ENCODE results near the gene TRIM31. TPM values are rescaled to one million over a fixed set of nuclear protein-coding genes. Genes with fewer than 3 reads are reported as not detected.
A peak's percentile ranks its signal among the peaks of the same experiment; 100 is the strongest.

TRIM31 gene
- total RNA-seq, 1 donor from 2014 or later = not detected

DNA sequence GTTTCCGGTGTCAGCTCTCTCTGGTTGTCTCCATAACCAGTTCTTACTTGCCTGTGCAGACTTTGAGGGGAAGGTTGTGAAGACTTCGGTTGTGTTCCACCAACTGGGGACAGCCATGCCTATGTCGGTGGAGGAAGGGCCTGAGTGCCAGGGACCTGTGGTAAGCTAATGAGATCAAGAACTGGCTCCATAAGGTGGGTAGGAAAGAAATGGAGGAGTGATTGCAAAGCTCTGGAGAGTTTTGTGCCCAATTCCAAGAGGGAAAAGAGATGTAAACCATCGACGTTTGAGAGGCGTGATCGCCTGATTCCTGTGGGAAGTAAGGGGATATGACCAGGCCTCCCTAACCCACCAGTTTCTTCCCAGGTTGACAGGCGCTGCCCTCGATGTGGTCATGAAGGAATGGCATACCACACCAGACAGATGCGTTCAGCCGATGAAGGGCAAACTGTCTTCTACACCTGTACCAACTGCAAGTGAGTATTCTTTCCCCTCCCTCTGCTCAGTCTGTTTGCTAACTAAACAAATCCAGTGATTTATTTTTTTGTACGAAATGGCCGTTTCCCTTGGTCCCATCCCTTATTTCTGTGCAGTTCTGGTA lies 50.9 kb downstream of the TRIM31 start:
- DNase-seq (ENCODE audit: low read depth, low spot score) = no peak
- Mint-ChIP-seq H3K27me3 (ENCODE audit: low read depth) (peaks cover under 1% of the 10 kb centered on the region), H3K9me3 (no peaks in the 10 kb centered on the region), H3K4me1 (peaks cover 29% of the 10 kb centered on the region), H3K27ac (ENCODE audit: unreplicated experiment) (peak overlapping the region; percentile 98), H3K36me3 (ENCODE audit: low read depth) (peaks cover 2% of the 10 kb centered on the region), H3K4me3 (peak overlapping the region; percentile 99)
- TF ChIP-seq, protein P1, sequence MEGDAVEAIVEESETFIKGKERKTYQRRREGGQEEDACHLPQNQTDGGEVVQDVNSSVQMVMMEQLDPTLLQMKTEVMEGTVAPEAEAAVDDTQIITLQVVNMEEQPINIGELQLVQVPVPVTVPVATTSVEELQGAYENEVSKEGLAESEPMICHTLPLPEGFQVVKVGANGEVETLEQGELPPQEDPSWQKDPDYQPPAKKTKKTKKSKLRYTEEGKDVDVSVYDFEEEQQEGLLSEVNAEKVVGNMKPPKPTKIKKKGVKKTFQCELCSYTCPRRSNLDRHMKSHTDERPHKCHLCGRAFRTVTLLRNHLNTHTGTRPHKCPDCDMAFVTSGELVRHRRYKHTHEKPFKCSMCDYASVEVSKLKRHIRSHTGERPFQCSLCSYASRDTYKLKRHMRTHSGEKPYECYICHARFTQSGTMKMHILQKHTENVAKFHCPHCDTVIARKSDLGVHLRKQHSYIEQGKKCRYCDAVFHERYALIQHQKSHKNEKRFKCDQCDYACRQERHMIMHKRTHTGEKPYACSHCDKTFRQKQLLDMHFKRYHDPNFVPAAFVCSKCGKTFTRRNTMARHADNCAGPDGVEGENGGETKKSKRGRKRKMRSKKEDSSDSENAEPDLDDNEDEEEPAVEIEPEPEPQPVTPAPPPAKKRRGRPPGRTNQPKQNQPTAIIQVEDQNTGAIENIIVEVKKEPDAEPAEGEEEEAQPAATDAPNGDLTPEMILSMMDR (conservative IDR thresholded peaks at IDR 0.05) = no peak

DNA sequence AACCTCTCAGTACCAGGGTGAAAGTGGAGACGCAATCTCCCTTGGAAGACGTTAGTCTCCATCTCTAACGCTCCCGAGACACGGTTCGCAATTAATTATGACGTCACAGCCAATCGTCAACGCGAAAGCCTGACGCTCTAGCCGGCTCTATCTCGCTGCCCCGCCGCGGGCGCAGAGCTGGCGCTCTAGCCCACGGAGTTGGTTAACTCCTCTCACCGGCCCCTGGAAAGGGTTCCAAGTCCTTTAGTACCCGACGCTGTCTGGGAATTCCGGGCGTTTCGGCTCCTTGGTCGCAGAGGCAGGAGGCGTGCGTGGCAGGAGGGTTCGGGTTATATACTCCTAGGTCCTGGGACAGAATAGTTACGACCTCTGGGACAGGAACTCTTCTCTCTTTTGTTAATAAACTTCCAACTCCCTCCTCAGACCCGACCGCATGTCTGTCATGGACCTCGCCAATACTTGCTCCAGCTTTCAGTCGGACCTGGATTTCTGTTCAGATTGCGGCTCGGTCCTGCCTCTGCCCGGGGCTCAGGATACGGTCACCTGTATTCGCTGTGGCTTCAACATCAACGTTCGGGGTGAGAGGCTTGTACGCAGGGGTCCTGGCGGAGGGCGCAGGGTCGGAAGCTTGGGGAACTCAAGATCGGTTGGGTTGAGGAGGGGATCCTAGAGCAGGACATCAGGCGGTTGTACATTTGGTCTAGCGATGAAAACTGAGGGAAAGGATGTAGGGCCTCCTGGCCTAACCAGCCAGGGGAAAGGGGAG lies 51.6 kb downstream of the TRIM31 start, which contains the start of gene POLR1H:
Gene POLR1H, plus strand, starts transcription at position 174 of the 766 bp plus-strand sequence. Its CDS starts 260 bp downstream, at position 434.
- Mint-ChIP-seq H3K36me3 (ENCODE audit: low read depth) (peaks cover 2% of the 10 kb centered on the region), H3K27ac (ENCODE audit: unreplicated experiment) (peak within 1 kb of the TSS; percentile 98), H3K4me3 (peak within 1 kb of the TSS; percentile 99), H3K9me3 (no peaks in the 10 kb centered on the region), H3K4me1 (peaks cover 22% of the 10 kb centered on the region), H3K27me3 (ENCODE audit: low read depth) (no peaks in the 10 kb centered on the region)
- TF ChIP-seq, protein P1 (conservative IDR thresholded peaks at IDR 0.05) = no peak
- peak; percentile 78 for DNase-seq (ENCODE audit: low read depth, low spot score)

GRCh38 chr6:30060606-30061091 lies 52.2 kb downstream of the TRIM31 start:
- H3K27ac Mint-ChIP-seq (ENCODE audit: unreplicated experiment) = peak overlapping the region; percentile 98
- H3K4me1 Mint-ChIP-seq = peaks cover 17% of the 10 kb centered on the region
- H3K9me3 Mint-ChIP-seq = no peaks in the 10 kb centered on the region
- no peak for DNase-seq (ENCODE audit: low read depth, low spot score)
- TF ChIP-seq, protein P1 (conservative IDR thresholded peaks at IDR 0.05) = no peak
- H3K4me3 Mint-ChIP-seq = peak overlapping the region; percentile 99
- H3K27me3 Mint-ChIP-seq (ENCODE audit: low read depth) = no peaks in the 10 kb centered on the region
- H3K36me3 Mint-ChIP-seq (ENCODE audit: low read depth) = peaks cover 2% of the 10 kb centered on the region

- TF ChIP-seq, protein P1 (conservative IDR thresholded peaks at IDR 0.05) = no peak
- peaks cover 6% of the 10 kb centered on the region for H3K4me1 Mint-ChIP-seq
- H3K27ac Mint-ChIP-seq (ENCODE audit: unreplicated experiment) = no peak overlapping the region
- no peak for DNase-seq (ENCODE audit: low read depth, low spot score)
- H3K4me3 Mint-ChIP-seq = no peak overlapping the region
- no peaks in the 10 kb centered on the region for H3K27me3 Mint-ChIP-seq (ENCODE audit: low read depth)
- peaks cover 3% of the 10 kb centered on the region for H3K36me3 Mint-ChIP-seq (ENCODE audit: low read depth)
- H3K9me3 Mint-ChIP-seq = no peaks in the 10 kb centered on the region
Measured at GRCh38 chr6:30055513-30055912, 57.4 kb downstream of the TRIM31 start.

DNA sequence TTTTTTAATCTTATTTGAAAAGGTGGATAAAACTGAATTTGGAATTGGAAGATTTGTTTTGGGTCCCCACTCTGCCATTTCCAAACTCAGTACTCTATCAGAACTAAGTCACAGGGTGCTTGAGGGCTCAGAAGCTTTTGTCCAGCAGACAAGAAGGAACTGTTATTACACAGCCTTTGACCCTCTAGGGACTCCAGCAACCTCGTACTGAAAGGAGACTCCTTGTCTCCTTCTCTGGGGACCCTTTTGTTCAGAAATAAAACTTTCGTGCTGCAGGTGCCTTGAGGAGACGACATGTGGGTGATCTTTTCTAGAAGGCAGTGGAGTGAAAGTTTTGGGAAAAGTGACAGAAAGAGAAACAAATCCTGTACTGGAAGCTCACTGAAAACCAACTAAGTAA lies 59.2 kb downstream of the TRIM31 start:
- Mint-ChIP-seq H3K27ac (ENCODE audit: unreplicated experiment) (no peak overlapping the region), H3K36me3 (ENCODE audit: low read depth) (peaks cover 3% of the 10 kb centered on the region), H3K27me3 (ENCODE audit: low read depth) (no peaks in the 10 kb centered on the region), H3K9me3 (no peaks in the 10 kb centered on the region), H3K4me3 (no peak overlapping the region), H3K4me1 (peaks cover 4% of the 10 kb centered on the region)
- DNase-seq (ENCODE audit: low read depth, low spot score) = no peak
- TF ChIP-seq, protein P1 (conservative IDR thresholded peaks at IDR 0.05) = no peak

Other genes starting within 250 kb of the TRIM31 start
- 126 and 131 TPM in 2 replicates for gene HLA-A, start 170.6 kb downstream of the TRIM31 start, total RNA-seq
- gene POLR1H, start 51.8 kb downstream of the TRIM31 start, total RNA-seq = 43.3 and 43.8 TPM in 2 replicates
- 35.6 and 38.1 TPM in 2 replicates for gene PPP1R11, start 45.9 kb downstream of the TRIM31 start, total RNA-seq
- gene RNF39, start 37.3 kb downstream of the TRIM31 start, total RNA-seq = not detected in 2 replicates
- gene TRIM40, start 23.1 kb upstream of the TRIM31 start, total RNA-seq = not detected in 2 replicates
- gene TRIM10, start 48.1 kb upstream of the TRIM31 start, total RNA-seq = not detected in 2 replicates
- gene TRIM15, start 50.5 kb upstream of the TRIM31 start, total RNA-seq = not detected in 2 replicates
- gene TRIM26, start 100.3 kb upstream of the TRIM31 start, total RNA-seq = 36.2 and 36.5 TPM in 2 replicates
- gene TRIM39, start 213.8 kb upstream of the TRIM31 start, total RNA-seq = 13.9 and 14.5 TPM in 2 replicates
- gene RPP21, start 232.1 kb upstream of the TRIM31 start, total RNA-seq = 60.6 and 64.8 TPM in 2 replicates

All from neural crest cell (in vitro differentiated cells).